HG02938 (cell line): Measurements from ENCODE around the gene RAC3.
A peak's percentile ranks its signal among the peaks of the same experiment; 100 is the strongest.

Experiments used
- ATAC-seq: cut with Tn5 transposase; IDR thresholded peaks from one replicate; pipeline ENCODE4 v1.9.1; 2021; ENCODE audit warnings: mild to moderate bottlenecking, moderate library complexity; ENCODE audit not compliant: unreplicated experiment

The RAC3 gene

DNA sequence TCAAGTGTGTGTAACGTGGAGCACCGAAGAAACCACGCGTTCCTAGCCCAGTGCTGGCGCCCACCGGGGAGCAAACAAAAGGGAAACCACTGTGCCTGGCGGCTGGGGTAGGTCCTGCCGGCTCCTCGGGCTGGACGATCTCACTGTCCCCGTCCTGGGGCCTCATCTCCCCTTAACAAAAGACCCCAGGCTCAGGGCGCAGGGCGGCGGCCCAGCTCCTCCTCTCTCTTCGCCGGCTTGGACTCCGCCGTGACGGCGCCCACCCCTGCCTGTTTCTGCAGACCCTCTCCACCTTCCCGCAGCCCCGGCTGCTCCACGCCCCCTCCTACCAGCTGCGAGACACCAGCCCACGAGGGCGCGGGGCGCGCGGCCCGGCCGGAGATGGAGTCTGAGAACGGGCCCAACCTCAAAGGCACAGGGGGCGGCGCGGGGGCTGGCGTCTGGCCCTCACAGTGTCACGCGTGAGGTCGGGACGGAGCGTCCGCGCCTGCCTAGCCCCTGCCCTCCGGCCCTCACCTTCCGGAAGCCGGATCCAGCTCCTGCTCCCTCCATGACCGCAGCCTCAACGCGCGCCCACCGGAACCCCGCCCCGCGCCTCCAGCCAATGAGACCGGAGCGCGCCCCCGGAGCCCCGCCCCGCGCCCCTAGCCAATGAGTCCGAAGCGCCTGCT lies 9.0 kb upstream of the RAC3 start, which contains the start of gene CENPX:
TSS of gene CENPX (minus strand) at position 569 of the 671 bp plus-strand sequence. CDS start at position 552, 17 bp downstream.
- ATAC-seq, result no peak

DNA sequence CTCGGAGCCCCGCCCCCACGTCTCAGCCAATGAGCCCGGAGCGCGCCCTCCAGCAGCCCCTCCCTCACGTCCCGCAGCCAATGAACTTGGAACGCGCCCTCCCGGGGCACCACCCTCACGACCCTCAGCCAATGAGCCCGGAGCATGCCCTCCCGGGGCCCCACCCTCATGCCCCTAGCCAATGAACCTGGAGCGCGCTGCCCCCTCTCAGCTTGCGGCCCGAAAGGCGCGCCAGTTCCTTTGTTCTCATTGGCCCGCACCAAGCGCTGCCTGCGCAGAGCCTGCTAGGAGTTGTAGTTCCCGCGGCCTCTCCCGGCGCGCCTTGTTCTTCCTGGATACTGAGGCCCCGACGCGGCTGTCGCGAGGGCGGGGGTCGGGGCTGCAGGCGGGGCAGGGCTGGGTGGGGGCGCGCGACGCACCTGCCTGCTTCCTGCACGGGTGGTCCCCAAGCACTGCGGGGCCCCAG lies 8.5 kb upstream of the RAC3 start, which contains the start of gene LRRC45:
TSS of gene LRRC45 (plus strand) at position 325 of the 466 bp plus-strand sequence. CDS start 339 bp downstream, outside the sequence.
- ATAC-seq, result peak; percentile 90

DNA sequence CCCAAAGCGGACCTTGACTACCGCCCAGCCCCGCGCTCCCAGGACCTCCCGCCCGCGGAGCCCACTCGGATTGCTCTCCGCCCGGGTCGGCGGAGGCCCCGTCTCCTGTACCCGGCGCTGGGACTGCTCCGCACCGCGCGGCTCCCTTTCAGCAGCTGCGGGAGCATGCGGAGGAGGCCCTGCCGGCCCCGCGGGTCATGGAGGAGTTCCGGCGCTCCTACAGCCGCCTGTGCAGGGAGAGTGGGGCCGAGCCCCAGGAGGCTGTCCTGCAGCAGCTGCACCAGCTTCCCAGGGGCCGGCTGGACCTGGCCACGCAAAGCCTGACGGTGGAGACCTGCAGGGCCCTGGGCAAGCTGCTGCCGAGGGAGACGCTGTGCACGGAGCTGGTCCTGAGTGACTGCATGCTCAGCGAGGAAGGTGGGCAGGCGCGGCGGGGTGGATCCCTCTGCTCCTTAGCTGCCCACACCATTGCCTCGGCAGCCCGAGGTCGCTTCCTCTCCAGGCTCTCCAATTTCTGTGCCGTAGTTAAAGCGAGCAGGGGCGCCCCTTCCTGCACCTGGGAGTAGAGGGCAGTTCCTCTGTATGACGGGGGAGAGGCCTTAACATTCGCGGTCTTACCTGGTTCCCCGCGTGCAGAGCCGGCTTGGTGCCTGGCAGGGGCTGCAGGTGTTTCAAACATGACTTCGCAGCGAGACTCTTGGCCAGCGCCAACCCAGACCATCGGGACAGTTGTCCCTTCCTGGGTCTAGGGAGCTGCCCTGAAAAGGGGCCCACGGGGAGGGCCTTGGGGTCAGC lies 7.8 kb upstream of the RAC3 start:
- no peak for ATAC-seq

DNA sequence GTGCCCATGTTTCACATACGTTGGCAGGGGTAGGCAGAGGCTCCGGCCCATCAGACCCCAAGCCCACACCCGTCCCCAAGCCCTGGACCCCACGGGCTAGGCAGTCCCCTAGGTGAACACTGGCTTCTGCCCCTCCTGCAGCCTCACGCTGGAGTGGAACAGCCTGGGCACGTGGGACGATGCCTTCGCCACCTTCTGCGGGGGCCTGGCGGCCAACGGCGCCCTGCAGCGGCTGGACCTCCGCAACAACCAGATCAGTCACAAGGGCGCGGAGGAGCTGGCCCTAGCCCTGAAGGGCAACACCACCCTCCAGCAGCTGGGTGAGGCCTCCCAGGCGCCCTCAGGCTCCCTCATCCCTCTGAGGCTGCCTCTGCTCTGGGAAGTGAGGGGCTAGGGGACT lies 6.6 kb upstream of the RAC3 start:
- no peak for ATAC-seq

DNA sequence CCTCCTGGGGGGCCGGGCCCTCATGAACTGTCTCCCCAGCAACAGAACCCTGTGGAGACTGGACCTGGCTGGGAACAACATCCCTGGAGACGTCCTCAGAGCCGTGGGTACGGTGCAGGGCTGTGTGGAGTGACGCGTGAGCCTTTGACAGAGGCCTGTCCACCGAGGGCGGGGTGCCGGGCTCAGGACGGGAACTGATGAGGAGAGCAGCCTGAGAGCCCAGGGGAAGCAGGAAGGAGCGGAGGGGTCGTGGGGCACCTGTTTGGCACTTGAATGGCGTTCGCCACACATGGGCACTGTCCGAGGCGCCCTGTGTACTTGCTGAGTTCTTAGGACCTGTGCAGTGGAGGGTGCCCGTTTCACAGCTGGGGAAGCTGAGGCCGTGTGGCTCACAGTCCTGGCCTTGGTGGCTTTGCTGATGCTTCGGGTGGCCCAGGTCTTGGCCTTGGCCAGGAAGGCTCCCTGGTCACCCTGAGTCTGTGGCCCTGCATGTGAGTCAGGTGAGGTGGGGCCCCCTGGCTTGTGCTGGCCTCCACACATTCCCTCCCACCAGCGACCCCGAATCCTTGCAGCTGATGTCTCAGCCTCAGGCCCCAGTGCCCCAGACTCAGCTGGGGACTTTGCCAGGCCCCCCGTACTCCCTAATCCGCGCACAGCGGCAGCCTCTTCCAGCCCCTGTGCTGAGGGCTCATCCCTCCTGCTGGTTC lies 5.9 kb upstream of the RAC3 start:
- ATAC-seq, result no peak

DNA sequence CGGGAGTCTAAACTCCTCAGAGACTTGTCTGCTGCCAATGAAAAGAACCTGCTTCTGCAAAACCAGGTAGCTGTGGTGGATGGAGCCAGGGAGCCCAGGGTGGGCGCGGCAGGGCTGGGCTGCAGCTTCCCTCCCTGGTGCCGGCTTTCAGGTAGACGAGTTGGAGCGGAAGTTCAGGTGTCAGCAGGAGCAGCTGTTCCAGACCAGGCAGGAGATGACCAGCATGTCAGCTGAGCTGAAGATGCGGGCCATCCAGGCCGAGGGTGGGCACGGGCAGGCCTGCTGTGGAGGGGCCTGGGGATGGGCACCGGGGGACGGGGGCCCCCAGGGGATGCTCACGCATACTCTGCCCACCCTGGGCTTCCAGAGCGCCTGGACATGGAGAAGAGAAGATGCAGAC lies 3.2 kb upstream of the RAC3 start:
- no peak for ATAC-seq

DNA sequence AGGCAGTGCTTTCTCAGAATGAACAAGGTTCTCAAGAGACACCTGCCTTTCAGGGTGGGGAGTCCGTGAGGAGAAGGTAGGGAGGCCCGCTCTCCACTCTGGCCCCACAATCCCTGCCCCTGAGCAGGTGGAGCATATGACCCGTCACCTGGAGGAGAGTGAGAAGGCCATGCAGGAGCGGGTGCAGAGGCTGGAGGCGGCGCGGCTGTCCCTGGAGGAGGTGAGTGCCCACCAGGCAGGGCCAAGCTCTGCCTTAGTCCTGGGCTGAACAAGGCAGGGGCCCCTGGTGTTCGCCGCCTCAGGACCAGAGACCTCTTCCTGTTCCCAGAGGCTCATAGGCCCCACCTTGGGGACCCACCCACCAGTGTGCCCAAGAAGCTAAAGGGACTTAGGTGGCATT lies 2.5 kb upstream of the RAC3 start:
- no peak for ATAC-seq

DNA sequence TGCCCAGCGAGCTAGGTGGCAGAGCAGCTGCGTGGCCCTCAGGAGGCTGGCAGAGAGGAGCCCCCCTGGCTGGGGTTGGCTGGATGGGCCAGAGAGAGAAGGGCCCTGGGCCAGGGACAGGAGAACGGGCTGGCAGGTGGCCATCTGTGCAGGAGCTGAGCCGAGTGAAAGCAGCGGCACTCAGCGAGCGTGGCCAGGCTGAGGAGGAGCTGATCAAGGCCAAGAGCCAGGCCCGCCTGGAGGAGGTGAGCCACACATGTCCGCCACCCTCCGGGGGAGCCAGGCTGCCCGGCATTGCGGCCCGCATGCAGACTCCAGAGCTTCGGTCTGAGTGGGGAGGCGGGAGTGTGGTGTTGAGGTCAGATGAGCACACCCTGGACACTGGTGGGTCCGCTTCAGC lies 2.1 kb upstream of the RAC3 start:
- no peak for ATAC-seq

DNA sequence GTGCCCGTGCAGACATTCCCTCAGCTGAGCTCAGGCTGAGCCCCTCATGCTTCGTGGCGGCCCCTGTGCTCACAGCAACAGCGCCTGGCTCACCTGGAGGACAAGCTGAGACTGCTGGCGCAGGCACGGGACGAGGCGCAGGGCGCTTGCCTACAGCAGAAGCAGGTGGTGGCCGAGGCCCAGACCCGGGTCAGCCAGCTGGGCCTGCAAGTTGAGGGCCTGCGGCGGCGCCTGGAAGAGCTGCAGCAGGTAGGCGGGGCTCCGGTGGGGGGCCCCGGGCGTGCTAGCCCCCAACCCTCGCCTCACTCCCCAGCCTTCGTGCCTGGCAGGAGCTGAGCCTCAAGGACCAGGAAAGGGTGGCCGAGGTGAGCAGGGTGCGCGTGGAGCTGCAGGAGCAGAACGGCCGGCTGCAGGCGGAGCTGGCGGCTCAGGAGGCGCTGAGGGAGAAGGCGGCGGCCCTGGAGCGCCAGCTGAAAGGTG lies 1.4 kb upstream of the RAC3 start:
- ATAC-seq, result no peak

DNA sequence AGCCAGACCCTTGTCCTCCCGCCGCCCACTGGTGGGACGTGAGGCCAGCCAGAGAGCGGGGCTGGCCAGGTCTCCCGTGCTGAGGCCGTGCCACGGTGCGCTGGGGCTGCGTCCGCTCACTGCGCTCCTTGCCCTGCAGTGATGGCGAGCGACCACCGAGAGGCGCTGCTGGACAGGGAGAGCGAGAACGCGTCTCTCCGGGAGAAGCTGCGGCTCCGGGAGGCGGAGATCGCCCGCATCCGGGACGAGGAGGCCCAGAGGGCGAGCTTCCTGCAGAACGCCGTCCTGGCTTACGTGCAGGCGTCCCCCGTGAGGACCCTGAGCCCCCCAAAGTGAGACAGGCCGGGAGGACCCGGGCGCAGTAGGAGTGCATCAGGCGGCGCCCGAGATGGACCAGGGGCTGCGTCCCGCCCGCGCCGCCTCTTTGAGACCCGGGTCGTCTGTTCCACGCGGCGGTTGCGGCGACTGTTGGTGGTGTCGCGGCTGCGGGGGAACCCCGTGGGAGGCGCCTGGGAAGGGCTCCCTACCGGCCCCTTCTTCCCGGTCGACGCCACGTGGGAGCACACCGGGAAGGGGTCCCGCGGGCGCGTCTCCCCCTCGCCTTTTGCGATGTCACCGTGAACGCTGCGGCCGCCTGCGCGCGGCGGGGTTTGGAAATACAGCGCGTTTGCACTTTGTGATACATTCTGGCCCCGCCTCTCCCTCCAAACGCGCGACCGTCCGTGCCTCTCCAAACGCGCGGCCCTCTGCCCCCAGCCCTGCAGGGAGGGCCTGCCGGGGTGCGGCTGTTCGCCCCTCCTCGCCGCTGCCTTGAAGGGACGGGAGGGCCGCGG lies 792 bp upstream of the RAC3 start:
- ATAC-seq, result no peak

DNA sequence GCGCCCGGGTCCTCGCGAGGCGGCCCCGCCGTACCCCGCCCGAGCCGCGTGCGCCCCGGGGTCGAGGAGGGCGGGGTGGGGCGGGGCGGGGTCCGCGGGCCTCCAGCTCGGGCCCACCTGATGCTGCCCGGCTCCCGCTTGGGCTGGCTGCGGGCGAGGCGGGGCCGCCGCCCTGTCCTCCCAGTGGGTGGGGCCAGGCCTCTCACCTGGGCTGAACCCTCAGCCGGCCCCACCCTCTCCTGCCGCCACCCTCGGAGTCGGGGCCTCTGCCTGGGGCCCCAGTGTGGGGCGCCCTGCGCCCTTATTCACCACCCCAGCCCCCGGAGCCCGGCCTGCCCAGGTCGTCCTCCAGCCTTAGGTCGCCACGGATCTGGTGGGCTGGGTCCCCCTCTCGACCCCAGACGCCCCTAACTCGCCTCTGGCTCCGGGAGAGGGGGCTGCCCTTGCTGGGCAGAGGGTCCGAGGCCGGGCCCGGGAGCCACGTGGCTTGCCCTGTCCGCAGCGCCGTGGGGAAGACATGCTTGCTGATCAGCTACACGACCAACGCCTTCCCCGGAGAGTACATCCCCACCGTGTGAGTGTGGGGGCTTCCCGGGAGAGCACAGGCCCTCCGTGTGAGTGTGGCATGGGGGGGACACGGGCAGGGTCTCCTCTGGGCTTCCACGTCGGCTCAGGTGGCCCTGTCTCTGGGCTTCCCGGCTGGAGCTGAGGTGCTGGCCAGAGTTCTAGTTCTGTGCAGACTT lies 578 bp downstream of the RAC3 start:
- no peak for ATAC-seq

DNA sequence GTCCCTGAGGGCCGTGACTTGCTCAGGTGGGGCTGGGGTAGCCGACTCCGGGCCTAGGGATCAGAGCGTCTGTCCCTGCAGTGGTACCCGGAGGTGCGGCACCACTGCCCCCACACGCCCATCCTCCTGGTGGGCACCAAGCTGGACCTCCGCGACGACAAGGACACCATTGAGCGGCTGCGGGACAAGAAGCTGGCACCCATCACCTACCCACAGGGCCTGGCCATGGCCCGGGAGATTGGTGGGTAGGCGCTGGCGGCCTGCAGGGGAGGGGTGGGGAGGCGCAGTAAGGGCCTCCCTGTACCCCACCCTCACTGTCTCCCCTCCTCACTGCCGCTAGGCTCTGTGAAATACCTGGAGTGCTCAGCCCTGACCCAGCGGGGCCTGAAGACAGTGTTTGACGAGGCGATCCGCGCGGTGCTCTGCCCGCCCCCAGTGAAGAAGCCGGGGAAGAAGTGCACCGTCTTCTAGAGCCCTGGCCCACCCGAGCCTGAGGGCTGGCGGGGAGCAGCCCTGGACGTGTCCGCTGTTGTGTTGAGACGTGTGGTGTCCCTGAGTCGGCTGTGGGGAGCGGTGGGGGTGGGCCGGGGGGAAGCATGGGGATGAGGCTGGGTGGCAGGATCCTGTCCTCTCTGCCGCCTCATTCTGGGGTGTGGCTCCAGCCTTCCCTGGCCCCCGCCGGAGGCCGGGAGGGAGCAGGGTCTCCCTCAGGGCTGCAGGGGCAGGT lies 2.0 kb downstream of the RAC3 start:
- ATAC-seq, result no peak

DNA sequence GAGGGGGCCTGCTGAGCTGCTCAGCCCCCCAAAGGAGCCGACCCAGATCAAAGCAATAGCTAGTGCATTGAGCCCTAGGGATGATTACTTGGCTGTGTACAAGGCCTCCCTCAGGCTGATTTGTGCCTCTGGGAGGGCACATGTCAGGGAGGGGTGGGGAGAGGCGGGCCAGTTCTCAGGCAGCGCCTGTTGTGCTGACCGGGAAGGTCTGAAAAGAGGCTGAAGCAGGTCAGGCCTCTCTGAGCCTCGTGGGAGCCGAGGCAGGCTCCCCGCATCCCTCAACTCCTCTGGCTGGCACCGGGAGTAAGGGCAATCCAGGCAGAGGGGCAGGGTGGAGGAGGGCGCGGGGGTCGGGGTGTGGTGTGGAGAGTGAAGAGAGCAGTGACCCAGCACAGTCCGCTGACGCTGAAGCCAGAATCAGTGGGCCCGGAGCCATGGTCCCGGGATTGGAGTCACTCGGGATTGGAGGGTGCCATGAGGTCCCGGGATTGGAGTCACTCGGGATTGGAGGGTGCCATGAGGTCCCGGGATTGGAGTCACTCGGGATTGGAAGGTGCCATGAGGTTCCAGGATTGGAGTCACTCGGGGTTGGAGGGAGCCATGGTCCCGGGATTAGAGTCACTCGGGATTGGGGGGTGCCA lies 3.0 kb downstream of the RAC3 start:
- no peak for ATAC-seq

DNA sequence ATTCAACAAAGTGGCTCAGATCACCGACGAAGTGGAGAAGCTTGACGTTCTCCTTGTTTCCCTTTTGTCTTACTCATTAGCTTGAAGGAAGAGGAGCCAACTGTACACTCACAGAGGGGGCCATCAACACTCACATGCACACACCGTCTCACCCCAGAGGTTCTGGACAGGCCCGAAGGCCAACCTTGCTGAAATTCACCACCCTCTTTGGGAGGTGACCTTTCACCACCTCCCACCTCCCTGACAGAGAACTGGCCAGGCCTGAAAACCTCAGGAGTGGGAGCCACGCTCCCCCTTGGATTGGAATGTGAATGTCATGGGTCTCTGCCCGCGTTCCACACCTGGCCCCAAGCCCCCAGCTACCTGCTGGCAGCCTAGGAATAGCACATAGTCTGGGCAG lies 4.0 kb downstream of the RAC3 start:
- no peak for ATAC-seq

DNA sequence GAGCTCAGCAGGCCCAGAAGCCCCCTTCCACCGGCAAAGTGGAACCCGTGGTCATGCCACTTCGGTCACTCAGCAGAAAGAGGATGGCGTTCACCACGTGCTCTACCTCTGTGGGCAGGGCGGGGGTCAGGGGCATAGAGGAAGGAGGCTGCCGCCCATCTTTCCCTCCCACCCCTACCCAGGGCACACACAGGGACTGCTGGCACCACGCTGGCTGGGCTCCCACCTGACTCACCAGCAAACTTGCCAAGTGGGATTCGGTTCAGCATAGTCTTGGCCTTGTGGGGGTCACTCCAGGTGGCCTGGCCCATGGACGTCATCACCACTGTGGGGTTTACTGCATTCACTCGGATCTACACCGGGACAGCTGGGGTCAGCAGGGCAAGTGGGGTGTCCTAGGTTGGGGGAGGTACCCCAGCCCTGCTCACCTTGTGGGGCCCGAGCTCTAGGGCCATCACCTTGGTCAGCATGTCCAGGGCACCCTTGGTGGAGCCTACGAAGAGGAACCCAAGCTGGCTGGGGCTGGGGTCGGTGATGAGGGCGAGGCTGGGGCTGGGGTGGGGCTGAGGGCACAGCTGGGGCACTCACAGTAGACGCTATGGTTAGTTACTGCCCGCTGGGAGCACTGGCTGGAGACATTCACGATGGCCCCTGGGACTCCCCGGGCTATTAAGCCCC lies 4.6 kb downstream of the RAC3 start:
- no peak for ATAC-seq

DNA sequence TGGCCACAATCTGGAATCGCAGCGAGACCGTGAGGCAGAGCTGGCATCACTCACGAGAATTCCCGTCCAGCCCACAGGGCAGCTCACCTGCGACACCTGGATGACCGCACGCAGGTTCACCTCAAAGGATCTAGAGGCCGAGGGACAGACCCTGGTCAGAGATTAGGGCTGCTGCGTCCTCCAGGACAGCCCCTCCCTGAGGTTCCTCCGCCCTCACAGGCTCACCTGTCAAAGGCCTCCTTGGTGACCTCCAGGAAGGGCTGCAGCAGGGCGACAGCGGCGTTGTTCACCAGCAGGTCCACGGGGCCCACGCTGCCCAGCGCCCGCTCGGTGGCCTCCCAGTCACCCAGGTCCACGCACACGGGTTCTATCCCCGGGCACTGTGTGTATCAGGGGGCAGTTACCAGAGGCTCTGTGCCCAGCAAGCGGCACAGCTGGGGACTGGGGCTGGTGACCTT lies 5.2 kb downstream of the RAC3 start:
- peak; percentile 8 for ATAC-seq

DNA sequence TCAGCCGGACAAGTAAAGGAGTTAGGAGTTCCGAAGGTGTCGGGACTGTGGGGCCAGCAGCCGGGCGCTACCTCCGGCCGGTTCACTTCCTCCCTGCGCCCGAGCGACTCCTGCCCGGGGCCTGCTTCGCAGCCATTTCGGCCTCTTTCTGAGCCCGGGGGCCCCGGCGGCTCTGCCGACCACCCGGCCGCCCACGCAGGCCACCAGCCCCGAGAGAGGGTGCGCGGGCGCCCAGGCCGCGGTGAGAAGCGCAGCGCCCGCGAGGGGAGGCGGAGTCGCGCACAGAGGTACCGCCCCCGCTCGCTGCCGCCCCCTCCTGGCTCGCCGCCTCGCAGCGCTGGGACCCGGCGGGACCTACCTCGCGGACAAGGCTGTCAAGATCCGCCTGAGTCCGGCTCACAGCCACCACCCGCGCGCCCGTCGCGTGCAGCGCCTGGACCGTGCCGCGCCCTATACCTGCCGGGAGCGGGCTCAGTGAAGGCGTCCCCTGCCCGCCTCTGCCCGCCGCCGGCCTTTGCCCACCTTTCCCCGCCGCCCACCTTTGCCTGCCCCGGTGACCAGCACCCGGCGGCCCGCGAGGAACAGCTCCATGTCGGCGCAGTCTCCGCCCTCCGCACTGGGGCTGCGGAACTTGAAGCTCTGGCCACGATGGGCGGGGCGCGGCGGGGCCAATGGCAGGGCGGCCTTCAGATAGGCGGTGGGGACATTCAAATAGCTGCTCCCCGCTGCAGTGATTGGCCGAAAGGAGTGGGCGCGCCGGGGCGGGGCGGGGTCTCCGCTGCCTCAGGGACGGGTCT lies 5.8 kb downstream of the RAC3 start, which contains the start of gene DCXR:
TSS of gene DCXR (minus strand) at position 606 of the 797 bp plus-strand sequence. CDS start at position 591, 15 bp downstream.
- peak; percentile 89 for ATAC-seq
